Panc1 (cell line): Measurements from ENCODE around the gene NIFK. TPM values are rescaled to one million over a fixed set of nuclear protein-coding genes. Genes with fewer than 3 reads are reported as not detected.
"Not testable (repeated sequence)": the region's sequence is repeated elsewhere in the genome, so short reads cannot be mapped to it uniquely, and the experiment has no call there.

Source experiments
- ATAC-seq: fragments of 200-7000 bp; cut with Tn5 transposase; 2 replicates; pipeline ENCODE4 v1.9.1; 2020; ENCODE audit warnings: mild to moderate bottlenecking, moderate library complexity
- BruUV-seq: library from RNA; stranded (reverse); fragments of 400-500 nt; replicated peaks from 2 replicates; lab custom pipeline; 2021; lab: Mats Ljungman, UMichigan
- CTCF ChIA-PET: fragments of 300-600 bp; sonication (Branson Sonifier 250); formaldehyde crosslinking; loops from one replicate; lab custom pipeline; 2022; ENCODE audit warnings: antibody characterized with exemption; lab: Charles Lee
- POLR2A ChIA-PET: fragments of 300-600 bp; sonication (Branson Sonifier 250); formaldehyde crosslinking; loops from one replicate; lab custom pipeline; 2022; ENCODE audit warnings: antibody characterized with exemption; lab: Charles Lee
- DNase-seq: peaks from one replicate; pipeline ENCODE4 v3.0.0-alpha.2; 2010; ENCODE audit warnings: low read depth, low spot score
- H3K27ac ChIP-seq: 2 replicates; pipeline ENCODE4 v1.5.1; 2011; ENCODE audit warnings: mild to moderate bottlenecking, low read length, inconsistent platforms
- H3K27me3 ChIP-seq: fragments of 200-500 bp; sonication (Bioruptor generic); 2 replicates; pipeline ENCODE4 v1.6.0; 2014; ENCODE audit warnings: low read length, inconsistent platforms; ENCODE audit not compliant: control insufficient read depth, insufficient read depth
- H3K36me3 ChIP-seq: fragments of 200-500 bp; sonication (Bioruptor generic); 2 replicates; pipeline ENCODE4 v1.5.1; 2014; ENCODE audit warnings: inconsistent platforms, mild to moderate bottlenecking, low read length, moderate library complexity; ENCODE audit not compliant: control insufficient read depth, insufficient read depth
- H3K4me1 ChIP-seq: 2 replicates; pipeline ENCODE4 v1.5.1; 2011; ENCODE audit warnings: inconsistent platforms, mild to moderate bottlenecking, low read length, moderate library complexity; ENCODE audit not compliant: control insufficient read depth, insufficient read depth
- H3K4me3 ChIP-seq, 2 experiments: 2 replicates each; pipeline ENCODE4 v1.5.1; 2011 to 2012; ENCODE audit warnings: low read depth in 2 of 2, low read length in 2 of 2, mild to moderate bottlenecking in 2 of 2, inconsistent platforms in 1 of 2, moderate library complexity in 1 of 2
- H3K9me3 ChIP-seq: fragments of 200-500 bp; sonication (Bioruptor generic); 2 replicates; pipeline ENCODE4 v1.5.1; 2014; ENCODE audit warnings: low read depth, mild to moderate bottlenecking, inconsistent platforms, low read length, moderate library complexity; ENCODE audit not compliant: control insufficient read depth, insufficient read depth
- POLR2AphosphoS5 ChIP-seq: IDR thresholded peaks from 2 replicates; pipeline ENCODE4 v1.6.1; 2012; ENCODE audit warnings: mild to moderate bottlenecking, low read depth, low read length, moderate library complexity
- REST ChIP-seq, 2 experiments: IDR thresholded peaks; 2 replicates each; pipeline ENCODE4 v1.6.1; 2011 to 2012; ENCODE audit warnings: low read depth in 2 of 2, control low read depth in 1 of 2, low read length in 1 of 2, mild to moderate bottlenecking in 1 of 2, moderate library complexity in 1 of 2; ENCODE audit not compliant: insufficient read depth in 1 of 2
- SIN3A ChIP-seq: IDR thresholded peaks from 2 replicates; pipeline ENCODE4 v1.6.1; 2012; ENCODE audit warnings: low read depth, mild to moderate bottlenecking, low read length, moderate library complexity, borderline replicate concordance; ENCODE audit not compliant: insufficient read depth
- TCF7L2 ChIP-seq: IDR thresholded peaks from 2 replicates; pipeline ENCODE4 v1.6.1; 2011; ENCODE audit warnings: mild to moderate bottlenecking, low read depth, low read length, inconsistent platforms
- in situ Hi-C: cut with HindIII; loops from 2 replicates; pipeline ENCODE4 v1.10.0; 2016; ENCODE audit warnings: low sequenced_read_pairs, low pct_unique_long_range_greater_than_20kb
- intact Hi-C: fragments of 100-400 bp; cut with micrococcal nuclease; formaldehyde crosslinking; loops from one replicate; pipeline ENCODE4 v1.10.0; 2022; ENCODE audit not compliant: unreplicated experiment
- total RNA-seq: library from RNA; stranded (reverse); gene quantifications from one replicate; pipeline ENCODE4 v1.2.1, GENCODE V29; 2021; ENCODE audit not compliant: unreplicated experiment
- TF ChIP-seq, protein P1 (sequence below): fragments of 450-650 bp; IDR thresholded peaks from 2 replicates; pipeline ENCODE4 v1.5.1; 2017; ENCODE audit warnings: mild to moderate bottlenecking

Gene NIFK
- total RNA-seq, 1 experiment from 2014 or later, result 84.5 TPM

DNA sequence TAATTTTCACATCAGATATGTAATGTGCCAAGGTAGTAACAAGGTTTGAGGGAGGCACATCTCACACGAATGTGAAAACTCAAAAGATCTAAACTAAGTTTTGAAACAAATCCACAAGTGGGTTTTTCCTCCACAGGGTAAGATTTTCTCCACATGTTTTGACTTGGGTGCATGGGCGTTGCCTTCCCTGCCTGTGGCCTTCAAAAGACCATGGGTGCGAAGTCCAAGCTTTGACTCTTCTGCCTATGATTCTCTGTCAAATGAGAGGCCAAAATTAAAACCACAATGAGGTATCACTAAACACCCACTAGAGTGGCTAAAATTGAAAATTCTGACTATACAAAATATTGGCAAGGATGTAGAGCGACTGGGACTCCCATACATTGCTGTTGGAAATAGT, 30.7 kb downstream of the NIFK start:
- intact Hi-C loops, result no loop called here
- no TSS peak for BruUV-seq
- H3K27me3 ChIP-seq, result no peaks in the 10 kb centered on the region
- DNase-seq (no peak), ATAC-seq (no peak)
- no peaks in the 10 kb centered on the region for H3K36me3 ChIP-seq
- H3K9me3 ChIP-seq, result no peaks in the 10 kb centered on the region
- in situ Hi-C loops, result no loop called here
- no peak overlapping the region for H3K27ac ChIP-seq
- POLR2A ChIA-PET, result no interaction called here
- no peak overlapping the region for H3K4me3 ChIP-seq
- TF ChIP-seq TCF7L2 (no peak), REST (IDR thresholded peaks at IDR 0.05; ENCODE audit: insufficient read depth in 1 of 2, low read depth in 2 of 2, low read length in 1 of 2) (no peak), POLR2AphosphoS5 (no peak), SIN3A (no peak)
- TF ChIP-seq, protein P1, sequence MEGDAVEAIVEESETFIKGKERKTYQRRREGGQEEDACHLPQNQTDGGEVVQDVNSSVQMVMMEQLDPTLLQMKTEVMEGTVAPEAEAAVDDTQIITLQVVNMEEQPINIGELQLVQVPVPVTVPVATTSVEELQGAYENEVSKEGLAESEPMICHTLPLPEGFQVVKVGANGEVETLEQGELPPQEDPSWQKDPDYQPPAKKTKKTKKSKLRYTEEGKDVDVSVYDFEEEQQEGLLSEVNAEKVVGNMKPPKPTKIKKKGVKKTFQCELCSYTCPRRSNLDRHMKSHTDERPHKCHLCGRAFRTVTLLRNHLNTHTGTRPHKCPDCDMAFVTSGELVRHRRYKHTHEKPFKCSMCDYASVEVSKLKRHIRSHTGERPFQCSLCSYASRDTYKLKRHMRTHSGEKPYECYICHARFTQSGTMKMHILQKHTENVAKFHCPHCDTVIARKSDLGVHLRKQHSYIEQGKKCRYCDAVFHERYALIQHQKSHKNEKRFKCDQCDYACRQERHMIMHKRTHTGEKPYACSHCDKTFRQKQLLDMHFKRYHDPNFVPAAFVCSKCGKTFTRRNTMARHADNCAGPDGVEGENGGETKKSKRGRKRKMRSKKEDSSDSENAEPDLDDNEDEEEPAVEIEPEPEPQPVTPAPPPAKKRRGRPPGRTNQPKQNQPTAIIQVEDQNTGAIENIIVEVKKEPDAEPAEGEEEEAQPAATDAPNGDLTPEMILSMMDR, result no peak
- CTCF ChIA-PET, result interaction anchor here (0.6 kb wide), 1 partner anchor 31 kb away, joined by 10 read pairs; the partner anchor contains the start of gene NIFK
- no peaks in the 10 kb centered on the region; the same call in 1 of the 2 replicates for H3K4me1 ChIP-seq

DNA sequence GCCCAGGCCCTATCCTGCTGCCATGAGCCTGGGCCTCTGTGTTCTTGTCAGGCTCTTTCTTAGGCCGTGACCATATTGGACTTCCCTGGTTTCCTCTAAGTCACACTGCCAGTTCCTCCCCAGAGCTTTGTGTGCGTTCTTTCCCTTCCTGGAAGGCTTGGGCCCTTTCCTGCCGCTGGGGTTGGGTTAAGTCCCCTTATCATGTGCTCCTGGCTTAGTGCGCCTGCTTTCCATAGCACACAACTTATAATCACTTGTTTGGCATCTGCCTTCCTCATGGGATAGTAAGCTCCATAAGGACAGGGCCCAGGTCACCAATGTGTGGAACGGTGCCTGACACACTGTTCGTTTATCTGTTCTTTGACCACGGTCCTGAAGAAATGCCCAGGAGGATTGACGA, 31.3 kb downstream of the NIFK start:
- Histone ChIP-seq H3K4me3 (no peak overlapping the region), H3K4me1 (no peaks in the 10 kb centered on the region; the same call in 1 of the 2 replicates), H3K36me3 (no peaks in the 10 kb centered on the region), H3K27ac (no peak overlapping the region), H3K27me3 (no peaks in the 10 kb centered on the region), H3K9me3 (no peaks in the 10 kb centered on the region)
- CTCF ChIA-PET, result no interaction called here
- TF ChIP-seq, protein P1, result no peak
- TF ChIP-seq POLR2AphosphoS5, result no peak
- no peak for TF ChIP-seq TCF7L2
- TF ChIP-seq SIN3A, result no peak
- no peak for TF ChIP-seq REST (IDR thresholded peaks at IDR 0.05; ENCODE audit: insufficient read depth in 1 of 2, low read depth in 2 of 2, low read length in 1 of 2)
- in situ Hi-C loops, result no loop called here
- intact Hi-C loops, result no loop called here
- DNase-seq (no peak), ATAC-seq (no peak)
- POLR2A ChIA-PET, result no interaction called here
- no TSS peak for BruUV-seq

GRCh38 chr2:121701761-121702160, 34.9 kb downstream of the NIFK start:
- H3K4me3 ChIP-seq, intact Hi-C loops, BruUV-seq, H3K27me3 ChIP-seq, CTCF ChIA-PET, in situ Hi-C loops, ATAC-seq, H3K27ac ChIP-seq, DNase-seq, H3K36me3 ChIP-seq, H3K9me3 ChIP-seq, POLR2A ChIA-PET: not testable (repeated sequence)
- peaks cover 18% of the 10 kb centered on the region for H3K4me1 ChIP-seq
